Fibroblast of mammary gland (primary cell): Measurements from ENCODE around the gene TIPARP.

Source experiments
- DNase-seq: peaks from one replicate; pipeline ENCODE4 v3.0.0-alpha.2; 2010; ENCODE audit warnings: low read depth
- H3K4me3 ChIP-seq: 2 replicates; pipeline ENCODE4 v1.5.1; 2011; ENCODE audit warnings: low read depth, mild to moderate bottlenecking, low read length, moderate library complexity; ENCODE audit not compliant: control insufficient read depth
- TF ChIP-seq, protein P1 (sequence below): conservative IDR thresholded peaks from 2 replicates; pipeline ENCODE4 v1.5.1; 2011; ENCODE audit warnings: low read depth, low read length, inconsistent platforms; ENCODE audit not compliant: control insufficient read depth, insufficient read depth

TIPARP gene

DNA sequence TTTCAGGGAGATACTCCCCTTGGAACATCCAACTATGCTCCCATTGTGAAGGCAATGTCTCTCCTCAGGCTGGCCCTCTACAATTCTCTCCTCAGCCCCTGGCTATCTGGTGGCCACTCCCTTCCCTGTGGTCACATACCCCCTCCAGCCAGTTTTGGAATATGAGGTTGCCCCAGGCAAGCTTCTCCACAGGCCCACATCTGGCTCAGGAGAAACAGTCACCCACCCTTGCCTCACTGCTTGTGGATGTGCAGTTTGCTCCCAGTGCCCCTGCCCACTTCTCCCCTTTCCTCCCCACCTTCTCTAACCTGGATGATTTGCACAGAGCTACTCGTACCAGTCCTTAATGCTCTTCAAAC lies 15.7 kb upstream of the TIPARP start:
- TF ChIP-seq, protein P1, sequence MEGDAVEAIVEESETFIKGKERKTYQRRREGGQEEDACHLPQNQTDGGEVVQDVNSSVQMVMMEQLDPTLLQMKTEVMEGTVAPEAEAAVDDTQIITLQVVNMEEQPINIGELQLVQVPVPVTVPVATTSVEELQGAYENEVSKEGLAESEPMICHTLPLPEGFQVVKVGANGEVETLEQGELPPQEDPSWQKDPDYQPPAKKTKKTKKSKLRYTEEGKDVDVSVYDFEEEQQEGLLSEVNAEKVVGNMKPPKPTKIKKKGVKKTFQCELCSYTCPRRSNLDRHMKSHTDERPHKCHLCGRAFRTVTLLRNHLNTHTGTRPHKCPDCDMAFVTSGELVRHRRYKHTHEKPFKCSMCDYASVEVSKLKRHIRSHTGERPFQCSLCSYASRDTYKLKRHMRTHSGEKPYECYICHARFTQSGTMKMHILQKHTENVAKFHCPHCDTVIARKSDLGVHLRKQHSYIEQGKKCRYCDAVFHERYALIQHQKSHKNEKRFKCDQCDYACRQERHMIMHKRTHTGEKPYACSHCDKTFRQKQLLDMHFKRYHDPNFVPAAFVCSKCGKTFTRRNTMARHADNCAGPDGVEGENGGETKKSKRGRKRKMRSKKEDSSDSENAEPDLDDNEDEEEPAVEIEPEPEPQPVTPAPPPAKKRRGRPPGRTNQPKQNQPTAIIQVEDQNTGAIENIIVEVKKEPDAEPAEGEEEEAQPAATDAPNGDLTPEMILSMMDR, result no peak
- DNase-seq, result no peak
- no peak overlapping the region for H3K4me3 ChIP-seq

DNA sequence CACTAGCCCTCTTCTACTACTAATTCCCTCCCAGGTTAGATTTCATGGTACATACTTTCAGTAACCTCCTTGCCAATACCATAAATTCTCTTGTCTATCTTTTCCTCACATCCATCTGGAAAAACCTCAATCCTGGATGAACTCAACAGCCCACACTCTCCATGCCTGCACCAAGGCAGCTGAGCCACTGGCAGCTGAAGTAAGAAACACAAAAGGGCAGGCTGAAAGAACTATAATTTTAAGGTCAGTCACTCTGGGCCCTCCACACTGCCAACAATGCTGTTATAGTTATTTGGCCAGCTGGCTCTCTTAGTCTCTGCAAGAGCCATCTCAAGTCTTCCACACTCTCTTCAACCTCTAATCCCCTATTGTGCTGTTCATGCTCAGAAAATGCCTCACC lies 15.1 kb upstream of the TIPARP start:
- TF ChIP-seq, protein P1, result no peak
- no peak for DNase-seq
- no peak overlapping the region for H3K4me3 ChIP-seq

DNA sequence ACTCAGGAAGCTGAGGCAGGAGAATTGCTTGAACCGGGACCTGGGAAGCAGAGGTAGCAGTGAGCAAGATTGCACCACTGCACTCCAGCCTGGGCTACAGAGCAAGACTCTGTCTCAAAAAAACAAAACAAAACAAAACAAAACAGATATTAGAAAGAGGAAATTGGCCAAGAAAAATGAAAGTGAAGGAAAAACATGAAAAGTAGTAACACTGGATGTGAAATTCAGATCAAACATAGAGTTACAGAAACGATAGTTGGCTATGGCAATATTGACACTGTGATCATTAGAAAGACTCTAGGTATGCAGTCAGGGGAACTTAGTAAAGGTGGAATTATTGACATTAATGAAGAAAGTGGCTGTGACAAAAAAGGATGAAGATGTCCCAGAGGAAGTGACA lies 13.2 kb upstream of the TIPARP start:
- no peak overlapping the region for H3K4me3 ChIP-seq
- no peak for DNase-seq
- TF ChIP-seq, protein P1, result no peak

DNA sequence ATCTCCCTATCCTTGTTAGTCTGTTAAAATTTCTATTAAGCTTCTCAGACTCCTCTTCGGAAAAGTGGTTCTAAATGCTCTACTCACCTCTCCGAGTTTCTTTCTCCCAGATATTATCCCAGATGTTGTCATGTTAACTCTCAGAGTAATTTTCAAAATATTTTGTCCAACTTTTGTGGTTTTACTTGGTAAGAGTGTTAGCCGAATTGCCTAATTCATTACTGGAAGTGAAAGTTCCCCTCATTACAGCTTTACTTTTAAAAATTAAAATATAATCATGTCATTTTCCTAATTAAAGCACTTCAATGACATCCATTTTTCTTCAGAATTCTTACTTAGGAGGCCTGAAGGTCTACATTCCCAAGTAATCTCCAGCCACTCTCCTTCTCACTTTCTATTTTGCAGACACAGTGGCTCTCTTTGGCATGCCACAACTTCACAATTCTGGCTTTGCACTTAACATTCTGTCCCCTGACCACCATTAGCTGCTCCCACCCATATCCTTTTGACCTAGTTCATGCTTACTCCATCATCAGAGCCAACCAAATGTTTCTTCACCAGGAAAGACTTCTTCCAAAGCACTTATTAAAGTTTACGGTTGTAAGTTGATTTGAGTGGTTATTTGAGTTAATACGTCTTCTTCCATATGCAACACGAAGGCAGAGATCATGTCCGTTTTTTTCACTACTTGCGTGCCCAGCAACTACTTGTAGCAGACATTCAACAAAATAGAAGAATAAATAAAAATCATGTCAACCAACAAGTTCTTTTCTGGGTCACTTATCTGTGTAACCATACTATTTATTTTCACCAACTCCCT lies 10.2 kb upstream of the TIPARP start:
- no peak for DNase-seq
- TF ChIP-seq, protein P1, result no peak
- no peak overlapping the region for H3K4me3 ChIP-seq

DNA sequence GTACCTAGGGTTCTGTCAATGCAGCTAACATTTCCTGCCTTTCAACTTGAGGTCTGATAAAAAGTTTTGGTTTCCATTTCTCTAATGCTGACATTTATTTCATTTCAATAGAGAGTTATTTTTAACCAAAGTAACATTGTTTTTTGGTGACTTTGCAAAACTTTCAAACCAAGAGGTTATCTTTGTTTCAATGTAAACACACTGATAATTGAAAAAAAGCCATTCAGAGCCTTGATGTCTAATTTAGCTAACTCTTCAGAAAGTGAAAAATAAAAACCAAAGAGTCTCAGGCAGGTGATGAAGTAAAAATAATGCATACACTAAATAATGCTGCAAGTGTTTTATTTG lies 9.6 kb upstream of the TIPARP start:
- TF ChIP-seq, protein P1, result no peak
- H3K4me3 ChIP-seq, result no peak overlapping the region
- DNase-seq, result no peak

DNA sequence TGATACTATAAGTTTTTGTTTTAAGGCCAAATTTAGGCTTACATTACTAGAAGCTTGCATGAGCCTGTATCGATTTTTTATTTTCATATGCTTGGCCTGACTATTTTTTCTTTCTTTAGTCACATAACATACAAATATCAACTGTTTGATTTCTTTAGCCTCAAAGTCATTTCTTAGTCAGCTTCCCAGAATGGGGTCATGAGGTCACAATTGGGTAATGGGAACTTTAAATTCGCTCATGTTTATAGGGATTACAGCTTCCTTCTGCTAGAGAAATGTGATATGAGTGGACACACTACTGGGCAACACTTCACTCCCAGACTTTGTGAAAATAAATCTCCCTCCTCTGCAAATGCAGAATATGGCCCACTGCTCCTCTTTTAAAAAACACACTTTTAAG lies 9.1 kb upstream of the TIPARP start:
- TF ChIP-seq, protein P1, result no peak

More for the DNA sequence above, 9.1 kb upstream of the TIPARP start:
- H3K4me3 ChIP-seq, result no peak overlapping the region
- DNase-seq, result peak; percentile 90
